Hepatic stellate cell (primary cell): ENCODE data around the gene EIF4ENIF1.
A peak's percentile ranks its signal among the peaks of the same experiment; 100 is the strongest.
"Not testable (repeated sequence)": the region's sequence is repeated elsewhere in the genome, so short reads cannot be mapped to it uniquely, and the experiment has no call there.

Experiments
- DNase-seq: peaks from one replicate; pipeline ENCODE4 v3.0.0; 2011; ENCODE audit warnings: low spot score

Gene EIF4ENIF1

GRCh38 chr22:31441652-31442051, 48.0 kb downstream of the EIF4ENIF1 start:
- no peak for DNase-seq

- no peak for DNase-seq
These were observed 49.0 kb downstream of the EIF4ENIF1 start for GRCh38 chr22:31440681-31441080.

- no peak for DNase-seq
These were observed 49.8 kb downstream of the EIF4ENIF1 start for GRCh38 chr22:31439808-31440207.

- DNase-seq: no peak
These were observed 53.5 kb downstream of the EIF4ENIF1 start for GRCh38 chr22:31436132-31436531.

- DNase-seq: no peak
These were observed 57.7 kb downstream of the EIF4ENIF1 start for GRCh38 chr22:31431950-31432349.

- no peak for DNase-seq
These were observed 64.2 kb downstream of the EIF4ENIF1 start for GRCh38 chr22:31425331-31426050.

GRCh38 chr22:31402350-31402749, 87.3 kb downstream of the EIF4ENIF1 start:
- DNase-seq: not testable (repeated sequence)

GRCh38 chr22:31400023-31400397, 89.6 kb downstream of the EIF4ENIF1 start:
- DNase-seq: peak; percentile 26

GRCh38 chr22:31399211-31400022, 90.2 kb downstream of the EIF4ENIF1 start, which contains the start of gene DRG1:
Gene DRG1 (plus strand): TSS chr22:31399604. CDS start chr22:31399684, 80 bp downstream.
- DNase-seq: peak; percentile 96

GRCh38 chr22:31398231-31398630, 91.4 kb downstream of the EIF4ENIF1 start:
- no peak for DNase-seq

GRCh38 chr22:31394326-31394725, 95.3 kb downstream of the EIF4ENIF1 start:
- peak; percentile 41 for DNase-seq

GRCh38 chr22:31393893-31394292, 95.7 kb downstream of the EIF4ENIF1 start:
- no peak for DNase-seq
